Keratinocyte (primary cell): Measurements from ENCODE around the gene VPS13D. TPM values are rescaled to one million over a fixed set of nuclear protein-coding genes. Genes with fewer than 3 reads are reported as not detected.

Experiments used
- DNase-seq: peaks from one replicate; pipeline ENCODE4 v3.0.0-alpha.2; 2011; ENCODE audit warnings: low read depth, missing footprints, low spot score
- FAIRE-seq: peaks from 2 replicates; lab custom pipeline; 2011; peaks lifted over from hg19 to GRCh38; lab: Jason Lieb, UNC
- H2AFZ ChIP-seq: 2 replicates; pipeline ENCODE4 v1.6.0; 2012; ENCODE audit warnings: low read length, control low read depth, inconsistent platforms; ENCODE audit not compliant: control insufficient read depth
- H3K27ac ChIP-seq: 2 replicates; pipeline ENCODE4 v1.5.1; 2011; ENCODE audit warnings: low read length; ENCODE audit not compliant: control insufficient read depth, insufficient read depth
- H3K27me3 ChIP-seq: 3 replicates; pipeline ENCODE4 v1.6.0; 2011; ENCODE audit warnings: low read length; ENCODE audit not compliant: control insufficient read depth, insufficient read depth; ENCODE audit errors: extremely low read depth
- H3K36me3 ChIP-seq, 2 experiments: 2 replicates in 1 of 2; 3 replicates in 1 of 2; pipeline ENCODE4 v1.5.1; 2011; ENCODE audit warnings: low read length in 2 of 2, mild to moderate bottlenecking in 1 of 2; ENCODE audit not compliant: control insufficient read depth in 2 of 2, insufficient read depth in 2 of 2; ENCODE audit errors: extremely low read depth in 1 of 2
- H3K4me1 ChIP-seq: 3 replicates; pipeline ENCODE4 v1.5.1; 2011; ENCODE audit warnings: low read length; ENCODE audit not compliant: control insufficient read depth, insufficient read depth; ENCODE audit errors: extremely low read depth
- H3K4me2 ChIP-seq: 3 replicates; pipeline ENCODE4 v1.6.0; 2011; ENCODE audit warnings: low read depth, low read length; ENCODE audit not compliant: control insufficient read depth, insufficient read depth; ENCODE audit errors: extremely low read depth
- H3K4me3 ChIP-seq, 3 experiments: fragments of 200-600 bp in 1 of 3; sonication (generic) in 1 of 3; 2 replicates in 2 of 3; 3 replicates in 1 of 3; pipeline ENCODE4 v1.5.1; 2011 to 2016; ENCODE audit warnings: low read length in 3 of 3, mild to moderate bottlenecking in 3 of 3, control low read depth in 2 of 3, inconsistent platforms in 1 of 3, low read depth in 1 of 3, mixed read lengths in 1 of 3, mixed run types in 1 of 3, moderate library complexity in 1 of 3; ENCODE audit not compliant: control insufficient read depth in 2 of 3, insufficient read depth in 2 of 3; ENCODE audit errors: extremely low read depth in 1 of 3
- H3K79me2 ChIP-seq: 2 replicates; pipeline ENCODE4 v1.6.0; 2012; ENCODE audit warnings: low read length; ENCODE audit not compliant: control insufficient read depth, insufficient read depth
- H3K9ac ChIP-seq: 3 replicates; pipeline ENCODE4 v1.6.0; 2011; ENCODE audit warnings: low read length; ENCODE audit not compliant: control insufficient read depth, insufficient read depth; ENCODE audit errors: extremely low read depth
- H3K9me1 ChIP-seq: 3 replicates; pipeline ENCODE4 v1.6.0; 2011; ENCODE audit warnings: low read length; ENCODE audit not compliant: control insufficient read depth, insufficient read depth; ENCODE audit errors: extremely low read depth
- H3K9me3 ChIP-seq: 2 replicates; pipeline ENCODE4 v1.5.1; 2012; ENCODE audit warnings: low read depth, low read length; ENCODE audit not compliant: control insufficient read depth
- H4K20me1 ChIP-seq: 3 replicates; pipeline ENCODE4 v1.6.0; 2011; ENCODE audit warnings: low read length; ENCODE audit not compliant: control insufficient read depth, insufficient read depth; ENCODE audit errors: extremely low read depth
- EZH2 ChIP-seq: IDR thresholded peaks from one replicate; pipeline ENCODE4 v1.6.1; 2012; ENCODE audit warnings: inconsistent platforms, mild to moderate bottlenecking, low read length, moderate library complexity
- dilution Hi-C: fragments of 300-500 bp; cut with MboI; formaldehyde crosslinking; loops from one replicate; pipeline ENCODE4 v1.7.0; 2020; ENCODE audit warnings: low sequenced_read_pairs; ENCODE audit not compliant: extremely low pct_ligation_motif_present
- polyA plus RNA-seq, 5 experiments: library from polyadenylated mRNA; depleted of rRNA in 3 of 5; stranded (reverse) in 3 of 5; stranded (forward) in 1 of 5; unstranded in 1 of 5; fragments of >200 nt; gene quantifications; 1 replicate in 1 of 5; 2 replicates in 3 of 5; 3 replicates in 1 of 5; pipeline versions ENCODE4 v1.2.1 to v1.2.3, GENCODE V29; 2011 to 2012; ENCODE audit warnings: missing spikeins in 2 of 5, low read depth in 1 of 5, low replicate concordance in 1 of 5
- TF ChIP-seq, protein P1 (sequence below), 3 experiments: IDR thresholded peaks in 1 of 3; conservative IDR thresholded peaks in 1 of 3; optimal IDR thresholded peaks in 1 of 3; 2 replicates in 2 of 3; 3 replicates in 1 of 3; pipeline versions ENCODE3 to v1.5.1; 2011; ENCODE audit warnings: low read length in 3 of 3, mild to moderate bottlenecking in 3 of 3, moderate library complexity in 2 of 3, control low read depth in 1 of 3, inconsistent platforms in 1 of 3; ENCODE audit not compliant: insufficient read depth in 2 of 3; ENCODE audit errors: extremely low read depth in 1 of 3

Gene VPS13D
- polyA plus RNA-seq, 1 donor (not counting 4 experiments of a cell fraction or from before 2014, with no cell fraction given): 19.0 TPM

DNA sequence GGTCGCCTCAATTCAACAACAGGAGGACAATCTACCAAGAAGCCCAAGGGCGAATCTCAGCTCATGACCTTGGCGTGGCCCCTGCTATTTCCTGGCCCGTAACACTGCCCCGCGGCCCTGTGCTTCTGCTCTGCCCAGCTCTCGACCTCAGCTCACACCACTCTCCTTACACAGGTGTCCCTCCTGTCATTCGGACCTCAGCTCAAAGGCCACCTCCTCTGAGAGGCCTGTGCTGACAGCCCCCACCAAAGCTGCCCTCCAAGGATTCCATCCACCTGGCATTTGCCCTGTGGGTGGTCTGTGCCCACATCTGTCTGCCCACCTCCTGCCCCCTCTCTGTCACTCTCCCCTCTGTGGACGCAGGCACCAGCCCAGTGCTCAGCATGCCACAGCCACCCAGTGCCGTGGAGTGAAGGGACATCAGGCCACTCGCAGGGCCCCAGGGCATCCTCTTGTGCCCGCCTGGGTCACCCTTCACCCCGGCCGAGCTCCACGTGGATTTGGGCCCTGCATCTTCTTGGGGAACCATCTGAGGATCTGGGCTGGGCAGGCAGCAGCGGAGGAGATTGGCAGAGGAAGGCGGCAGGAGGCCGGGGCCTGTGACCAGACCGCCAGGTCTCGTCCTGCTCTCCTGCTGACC lies 317.9 kb downstream of the VPS13D start:
- no peaks in the 10 kb centered on the region for H3K36me3 ChIP-seq
- H2AFZ ChIP-seq: no peak overlapping the region
- peaks cover 13% of the 10 kb centered on the region for H3K4me1 ChIP-seq
- DNase-seq (no peak), FAIRE-seq (no peak)
- H3K9me3 ChIP-seq: no peaks in the 10 kb centered on the region
- TF ChIP-seq, protein P1, sequence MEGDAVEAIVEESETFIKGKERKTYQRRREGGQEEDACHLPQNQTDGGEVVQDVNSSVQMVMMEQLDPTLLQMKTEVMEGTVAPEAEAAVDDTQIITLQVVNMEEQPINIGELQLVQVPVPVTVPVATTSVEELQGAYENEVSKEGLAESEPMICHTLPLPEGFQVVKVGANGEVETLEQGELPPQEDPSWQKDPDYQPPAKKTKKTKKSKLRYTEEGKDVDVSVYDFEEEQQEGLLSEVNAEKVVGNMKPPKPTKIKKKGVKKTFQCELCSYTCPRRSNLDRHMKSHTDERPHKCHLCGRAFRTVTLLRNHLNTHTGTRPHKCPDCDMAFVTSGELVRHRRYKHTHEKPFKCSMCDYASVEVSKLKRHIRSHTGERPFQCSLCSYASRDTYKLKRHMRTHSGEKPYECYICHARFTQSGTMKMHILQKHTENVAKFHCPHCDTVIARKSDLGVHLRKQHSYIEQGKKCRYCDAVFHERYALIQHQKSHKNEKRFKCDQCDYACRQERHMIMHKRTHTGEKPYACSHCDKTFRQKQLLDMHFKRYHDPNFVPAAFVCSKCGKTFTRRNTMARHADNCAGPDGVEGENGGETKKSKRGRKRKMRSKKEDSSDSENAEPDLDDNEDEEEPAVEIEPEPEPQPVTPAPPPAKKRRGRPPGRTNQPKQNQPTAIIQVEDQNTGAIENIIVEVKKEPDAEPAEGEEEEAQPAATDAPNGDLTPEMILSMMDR (optimal IDR thresholded peaks at IDR 0.05 in 1 of 3, IDR thresholded peaks at IDR 0.05 in 1 of 3, conservative IDR thresholded peaks at IDR 0.05 in 1 of 3; ENCODE audit: extremely low read depth in 1 of 3, insufficient read depth in 2 of 3, low read length in 3 of 3): no peak
- TF ChIP-seq EZH2: no peak
- no peaks in the 10 kb centered on the region for H3K9me1 ChIP-seq
- peaks cover 35% of the 10 kb centered on the region for H3K27me3 ChIP-seq
- dilution Hi-C loops: no loop called here
- H3K4me2 ChIP-seq: no peak overlapping the region
- H3K27ac ChIP-seq: no peak overlapping the region
- H3K9ac ChIP-seq: no peak overlapping the region
- no peaks in the 10 kb centered on the region for H3K79me2 ChIP-seq
- peaks cover 3% of the 10 kb centered on the region for H4K20me1 ChIP-seq
- no peak overlapping the region for H3K4me3 ChIP-seq

GRCh38 chr1:12548279-12548972 lies 318.6 kb downstream of the VPS13D start:
- no peak overlapping the region for H3K27ac ChIP-seq
- peaks cover 35% of the 10 kb centered on the region for H3K27me3 ChIP-seq
- H3K9ac ChIP-seq: no peak overlapping the region
- DNase-seq (no peak), FAIRE-seq (no peak)
- peaks cover 13% of the 10 kb centered on the region for H3K4me1 ChIP-seq
- H3K36me3 ChIP-seq: no peaks in the 10 kb centered on the region
- H3K9me1 ChIP-seq: no peaks in the 10 kb centered on the region
- peaks cover 3% of the 10 kb centered on the region for H4K20me1 ChIP-seq
- TF ChIP-seq, protein P1 (optimal IDR thresholded peaks at IDR 0.05 in 1 of 3, IDR thresholded peaks at IDR 0.05 in 1 of 3, conservative IDR thresholded peaks at IDR 0.05 in 1 of 3; ENCODE audit: extremely low read depth in 1 of 3, insufficient read depth in 2 of 3, low read length in 3 of 3): no peak
- no peak for TF ChIP-seq EZH2
- H3K4me3 ChIP-seq: no peak overlapping the region
- dilution Hi-C loops: no loop called here
- H2AFZ ChIP-seq: no peak overlapping the region
- no peaks in the 10 kb centered on the region for H3K9me3 ChIP-seq
- H3K4me2 ChIP-seq: no peak overlapping the region
- H3K79me2 ChIP-seq: no peaks in the 10 kb centered on the region
